ENCODE results near the gene SPEG.

The SPEG gene

GRCh38 chr2:219490600-219491130, 56.0 kb downstream of the SPEG start:
- no peak for TF ChIP-seq ZFX (IDR thresholded peaks at IDR 0.05)
- no peak for TF ChIP-seq CTCF (conservative IDR thresholded peaks at IDR 0.05)
- H3K27ac ChIP-seq, result no peak overlapping the region

- TF ChIP-seq CTCF (conservative IDR thresholded peaks at IDR 0.05), result no peak
- TF ChIP-seq ZFX (IDR thresholded peaks at IDR 0.05), result no peak
- H3K27ac ChIP-seq, result no peak overlapping the region
Measured at GRCh38 chr2:219491278-219491963, 56.8 kb downstream of the SPEG start.

- TF ChIP-seq CTCF (conservative IDR thresholded peaks at IDR 0.05), result no peak
- TF ChIP-seq ZFX (IDR thresholded peaks at IDR 0.05), result no peak
Measured at GRCh38 chr2:219492575-219492974, 57.9 kb downstream of the SPEG start.

GRCh38 chr2:219493086-219493485, 58.4 kb downstream of the SPEG start:
- no peak overlapping the region for H3K27ac ChIP-seq
- TF ChIP-seq ZFX (IDR thresholded peaks at IDR 0.05) (no peak), CTCF (conservative IDR thresholded peaks at IDR 0.05) (no peak)

More at GRCh38 chr2:219492575-219492974, 57.9 kb downstream of the SPEG start:
- no peak overlapping the region for H3K27ac ChIP-seq

GRCh38 chr2:219494952-219495530, 60.4 kb downstream of the SPEG start:
- TF ChIP-seq ZFX (IDR thresholded peaks at IDR 0.05), result no peak
- no peak for TF ChIP-seq CTCF (conservative IDR thresholded peaks at IDR 0.05)
- no peak overlapping the region for H3K27ac ChIP-seq

- TF ChIP-seq ZFX (IDR thresholded peaks at IDR 0.05) (no peak), CTCF (conservative IDR thresholded peaks at IDR 0.05) (peak; percentile 69)
- H3K27ac ChIP-seq, result no peak overlapping the region
Measured at GRCh38 chr2:219495531-219496122, 61.0 kb downstream of the SPEG start.

- TF ChIP-seq CTCF (conservative IDR thresholded peaks at IDR 0.05) (no peak), ZFX (IDR thresholded peaks at IDR 0.05) (no peak)
- H3K27ac ChIP-seq, result no peak overlapping the region
Measured at GRCh38 chr2:219496247-219496824, 61.7 kb downstream of the SPEG start.

Data from C4-2B (cell line).